Measurements from ENCODE around the gene GOLGA6L6. TPM values are rescaled to one million over a fixed set of nuclear protein-coding genes. Genes with fewer than 3 reads are reported as not detected.

GOLGA6L6 gene
- not detected in 2 replicates for polyA plus RNA-seq

DNA sequence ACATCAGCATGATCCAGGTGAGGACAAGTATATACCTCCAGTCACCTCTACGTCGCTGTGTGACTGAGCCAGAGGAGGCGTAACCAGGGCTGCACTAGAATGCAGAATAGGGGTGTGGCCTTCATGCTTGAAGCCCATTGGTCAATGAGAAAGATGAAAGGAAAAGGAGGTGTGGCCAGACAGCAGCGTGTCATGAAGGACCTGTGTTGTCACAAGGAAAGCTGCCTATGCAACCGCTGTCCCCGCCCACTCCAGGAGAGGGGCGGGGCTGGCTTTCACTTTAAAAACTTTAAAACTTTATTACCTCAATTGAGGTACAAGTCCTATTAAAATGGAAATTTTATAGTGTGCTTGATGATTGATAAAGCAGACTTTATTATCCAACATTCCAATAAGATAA is at the start of gene GOLGA6L6:
Gene GOLGA6L6 (minus strand): TSS at position 101 of the 400 bp plus-strand sequence. CDS start 91 bp downstream, at position 10.

